ACHN (cell line): ENCODE measurements around the gene DHRS13.
"Not testable (repeated sequence)": the region's sequence is repeated elsewhere in the genome, so short reads cannot be mapped to it uniquely, and the experiment has no call there.

Experiments
- DNase-seq: peaks from one replicate; pipeline ENCODE4 v3.0.0-alpha.2; 2015
- in situ Hi-C: cut with HindIII; loops from 2 replicates; pipeline ENCODE4 v1.10.0; 2017; ENCODE audit warnings: low sequenced_read_pairs, low pct_ligation_motif_present, low pct_unique_long_range_greater_than_20kb

Gene DHRS13

GRCh38 chr17:28891201-28891600 lies 11.7 kb downstream of the DHRS13 start:
- in situ Hi-C loops = no loop called here
- DNase-seq = no peak

- DNase-seq = no peak
- in situ Hi-C loops = no loop called here
Measured at GRCh38 chr17:28889996-28890395, 12.9 kb downstream of the DHRS13 start.

- in situ Hi-C loops = no loop called here
Measured at GRCh38 chr17:28888832-28889231, 14.0 kb downstream of the DHRS13 start.

GRCh38 chr17:28887871-28888471 lies 14.9 kb downstream of the DHRS13 start:
- DNase-seq = no peak
- in situ Hi-C loops = no loop called here

More at GRCh38 chr17:28888832-28889231, 14.0 kb downstream of the DHRS13 start:
- DNase-seq = no peak

GRCh38 chr17:28885951-28886350 lies 16.9 kb downstream of the DHRS13 start:
- in situ Hi-C loops = no loop called here
- DNase-seq = no peak

- in situ Hi-C loops = no loop called here
Measured at GRCh38 chr17:28885363-28885762, 17.5 kb downstream of the DHRS13 start.

GRCh38 chr17:28883967-28884702 lies 18.7 kb downstream of the DHRS13 start:
- in situ Hi-C loops = no loop called here

More at GRCh38 chr17:28885363-28885762, 17.5 kb downstream of the DHRS13 start:
- DNase-seq = no peak

GRCh38 chr17:28882154-28882895 lies 20.6 kb downstream of the DHRS13 start:
- DNase-seq = no peak
- in situ Hi-C loops = no loop called here

More at GRCh38 chr17:28883967-28884702, 18.7 kb downstream of the DHRS13 start:
- DNase-seq = no peak

- in situ Hi-C loops = no loop called here
- no peak for DNase-seq
Measured at GRCh38 chr17:28881533-28882056, 21.3 kb downstream of the DHRS13 start.

GRCh38 chr17:28880572-28880945 lies 22.3 kb downstream of the DHRS13 start:
- in situ Hi-C loops = no loop called here
- DNase-seq = no peak

- no peak for DNase-seq
- in situ Hi-C loops = no loop called here
Measured at GRCh38 chr17:28879886-28880571, 22.9 kb downstream of the DHRS13 start.

GRCh38 chr17:28878981-28879380 lies 23.9 kb downstream of the DHRS13 start:
- in situ Hi-C loops = no loop called here
- peak; percentile 64 for DNase-seq

- no peak for DNase-seq
- in situ Hi-C loops = no loop called here
Measured at GRCh38 chr17:28878158-28878910, 24.5 kb downstream of the DHRS13 start.

GRCh38 chr17:28877150-28877711 lies 25.6 kb downstream of the DHRS13 start:
- in situ Hi-C loops, DNase-seq: not testable (repeated sequence)

- in situ Hi-C loops = no loop called here
Measured at GRCh38 chr17:28875848-28876550, 26.9 kb downstream of the DHRS13 start.

GRCh38 chr17:28874750-28875149 lies 28.1 kb downstream of the DHRS13 start:
- in situ Hi-C loops = no loop called here
- no peak for DNase-seq

More at GRCh38 chr17:28875848-28876550, 26.9 kb downstream of the DHRS13 start:
- DNase-seq = no peak

GRCh38 chr17:28873839-28874238 lies 29.0 kb downstream of the DHRS13 start:
- DNase-seq = no peak
- in situ Hi-C loops = no loop called here
